ENCODE data around the gene EAF1.

EAF1 gene

GRCh38 chr3:15453501-15453900 is 26.1 kb downstream of the EAF1 start:
- TF ChIP-seq SIN3A (IDR thresholded peaks at IDR 0.05; ENCODE audit: borderline replicate concordance, insufficient read depth, low read length) (no peak), POLR2AphosphoS5 (IDR thresholded peaks at IDR 0.05; ENCODE audit: low read depth, low read length) (no peak), TAF1 (IDR thresholded peaks at IDR 0.05; ENCODE audit: borderline replicate concordance, insufficient read depth, low read length) (no peak), FOXP2 (optimal IDR thresholded peaks at IDR 0.05; ENCODE audit: borderline replicate concordance, extremely low read depth, extremely low read length, insufficient read depth) (no peak), REST (IDR thresholded peaks at IDR 0.05; ENCODE audit: insufficient read depth in 1 of 2, low read depth in 2 of 2, low read length in 2 of 2) (no peak)

- TF ChIP-seq POLR2AphosphoS5 (IDR thresholded peaks at IDR 0.05; ENCODE audit: low read depth, low read length): no peak
- TF ChIP-seq REST (IDR thresholded peaks at IDR 0.05; ENCODE audit: insufficient read depth in 1 of 2, low read depth in 2 of 2, low read length in 2 of 2): no peak
- no peak for TF ChIP-seq SIN3A (IDR thresholded peaks at IDR 0.05; ENCODE audit: borderline replicate concordance, insufficient read depth, low read length)
- no peak for TF ChIP-seq TAF1 (IDR thresholded peaks at IDR 0.05; ENCODE audit: borderline replicate concordance, insufficient read depth, low read length)
Measured at GRCh38 chr3:15453991-15454625, 26.7 kb downstream of the EAF1 start.

- no peak for TF ChIP-seq POLR2AphosphoS5 (IDR thresholded peaks at IDR 0.05; ENCODE audit: low read depth, low read length)
Measured at GRCh38 chr3:15454965-15455364, 27.6 kb downstream of the EAF1 start.

- no peak for TF ChIP-seq REST (IDR thresholded peaks at IDR 0.05; ENCODE audit: insufficient read depth in 1 of 2, low read depth in 2 of 2, low read length in 2 of 2)
Measured at GRCh38 chr3:15455756-15456155, 28.4 kb downstream of the EAF1 start.

GRCh38 chr3:15456321-15456720 is 28.9 kb downstream of the EAF1 start:
- TF ChIP-seq POLR2AphosphoS5 (IDR thresholded peaks at IDR 0.05; ENCODE audit: low read depth, low read length): no peak
- no peak for TF ChIP-seq TAF1 (IDR thresholded peaks at IDR 0.05; ENCODE audit: borderline replicate concordance, insufficient read depth, low read length)
- no peak for TF ChIP-seq FOXP2 (optimal IDR thresholded peaks at IDR 0.05; ENCODE audit: borderline replicate concordance, extremely low read depth, extremely low read length, insufficient read depth)
- TF ChIP-seq SIN3A (IDR thresholded peaks at IDR 0.05; ENCODE audit: borderline replicate concordance, insufficient read depth, low read length): no peak
- TF ChIP-seq REST (IDR thresholded peaks at IDR 0.05; ENCODE audit: insufficient read depth in 1 of 2, low read depth in 2 of 2, low read length in 2 of 2): no peak
